ENCODE results near the gene RBM15B. TPM values are rescaled to one million over a fixed set of nuclear protein-coding genes. Genes with fewer than 3 reads are reported as not detected.

Gene RBM15B
- total and polyA plus RNA-seq, 8 donors, result 9.3 to 34.5 (median 16.9) TPM

DNA sequence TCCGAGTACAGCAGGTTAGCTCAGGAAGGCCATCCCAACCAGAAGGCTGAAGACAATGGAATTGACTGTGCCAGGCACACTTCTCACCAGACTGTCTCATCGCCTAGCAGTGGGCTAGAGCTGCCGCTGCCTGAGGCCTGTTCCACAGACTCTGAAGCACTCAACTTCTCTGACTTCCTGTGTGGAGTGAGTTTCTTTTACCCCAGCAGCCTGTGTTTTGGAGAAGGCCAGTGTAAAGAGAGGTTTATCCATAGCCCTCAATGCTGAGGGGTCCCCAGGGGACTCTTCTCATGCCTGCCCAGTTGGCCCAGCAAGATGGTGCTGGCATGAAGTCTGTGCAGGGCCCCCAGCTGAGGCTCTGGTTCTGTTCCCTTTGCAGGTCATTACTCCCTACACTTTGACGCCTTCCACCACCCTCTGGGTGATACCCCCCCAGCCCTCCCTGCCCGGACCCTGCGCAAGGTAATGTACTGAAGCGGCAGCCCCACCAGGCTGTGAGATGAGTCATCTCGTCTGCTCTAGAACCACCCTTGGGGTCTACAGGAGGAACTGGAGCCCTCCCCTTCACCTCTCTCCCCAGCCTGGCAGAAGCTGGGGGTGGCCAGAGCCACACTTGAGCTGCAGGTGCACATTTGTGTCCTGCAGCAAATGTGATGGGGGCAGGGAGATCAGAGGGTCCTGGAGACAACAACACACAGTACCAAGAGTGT lies 11.2 kb upstream of the RBM15B start:
- no peaks in the 10 kb centered on the region for H3K27me3 ChIP-seq
- no peak overlapping the region for H3K4me3 ChIP-seq
- 78 to 85% (median 83%) methylated on average over 7 to 8 of the region's 8 CpGs for WGBS, 5 donors
- no peaks in the 10 kb centered on the region for H3K9me3 ChIP-seq
- TF ChIP-seq POLR2A (IDR thresholded peaks at IDR 0.05) (no peak), POLR2AphosphoS5 (IDR thresholded peaks at IDR 0.05) (no peak), EP300 (IDR thresholded peaks at IDR 0.05) (no peak)
- TF ChIP-seq, protein P1, sequence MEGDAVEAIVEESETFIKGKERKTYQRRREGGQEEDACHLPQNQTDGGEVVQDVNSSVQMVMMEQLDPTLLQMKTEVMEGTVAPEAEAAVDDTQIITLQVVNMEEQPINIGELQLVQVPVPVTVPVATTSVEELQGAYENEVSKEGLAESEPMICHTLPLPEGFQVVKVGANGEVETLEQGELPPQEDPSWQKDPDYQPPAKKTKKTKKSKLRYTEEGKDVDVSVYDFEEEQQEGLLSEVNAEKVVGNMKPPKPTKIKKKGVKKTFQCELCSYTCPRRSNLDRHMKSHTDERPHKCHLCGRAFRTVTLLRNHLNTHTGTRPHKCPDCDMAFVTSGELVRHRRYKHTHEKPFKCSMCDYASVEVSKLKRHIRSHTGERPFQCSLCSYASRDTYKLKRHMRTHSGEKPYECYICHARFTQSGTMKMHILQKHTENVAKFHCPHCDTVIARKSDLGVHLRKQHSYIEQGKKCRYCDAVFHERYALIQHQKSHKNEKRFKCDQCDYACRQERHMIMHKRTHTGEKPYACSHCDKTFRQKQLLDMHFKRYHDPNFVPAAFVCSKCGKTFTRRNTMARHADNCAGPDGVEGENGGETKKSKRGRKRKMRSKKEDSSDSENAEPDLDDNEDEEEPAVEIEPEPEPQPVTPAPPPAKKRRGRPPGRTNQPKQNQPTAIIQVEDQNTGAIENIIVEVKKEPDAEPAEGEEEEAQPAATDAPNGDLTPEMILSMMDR (IDR thresholded peaks at IDR 0.05), result no peak
- H3K27ac ChIP-seq, result no peak overlapping the region
- intact Hi-C loops (cut with DNase I; ENCODE audit: low total_unique reads), result loop anchor here (10.0 kb wide), 1 partner anchor 755 kb away; no protein-coding TSS in a partner anchor
- peaks cover 8 to 16% (median 15%) of the 10 kb centered on the region in 4 donors for H3K4me1 ChIP-seq
- H3K36me3 ChIP-seq, result peaks cover 0 to 4% (median 0%) of the 10 kb centered on the region in 4 donors
- DNase-seq, result no peak

DNA sequence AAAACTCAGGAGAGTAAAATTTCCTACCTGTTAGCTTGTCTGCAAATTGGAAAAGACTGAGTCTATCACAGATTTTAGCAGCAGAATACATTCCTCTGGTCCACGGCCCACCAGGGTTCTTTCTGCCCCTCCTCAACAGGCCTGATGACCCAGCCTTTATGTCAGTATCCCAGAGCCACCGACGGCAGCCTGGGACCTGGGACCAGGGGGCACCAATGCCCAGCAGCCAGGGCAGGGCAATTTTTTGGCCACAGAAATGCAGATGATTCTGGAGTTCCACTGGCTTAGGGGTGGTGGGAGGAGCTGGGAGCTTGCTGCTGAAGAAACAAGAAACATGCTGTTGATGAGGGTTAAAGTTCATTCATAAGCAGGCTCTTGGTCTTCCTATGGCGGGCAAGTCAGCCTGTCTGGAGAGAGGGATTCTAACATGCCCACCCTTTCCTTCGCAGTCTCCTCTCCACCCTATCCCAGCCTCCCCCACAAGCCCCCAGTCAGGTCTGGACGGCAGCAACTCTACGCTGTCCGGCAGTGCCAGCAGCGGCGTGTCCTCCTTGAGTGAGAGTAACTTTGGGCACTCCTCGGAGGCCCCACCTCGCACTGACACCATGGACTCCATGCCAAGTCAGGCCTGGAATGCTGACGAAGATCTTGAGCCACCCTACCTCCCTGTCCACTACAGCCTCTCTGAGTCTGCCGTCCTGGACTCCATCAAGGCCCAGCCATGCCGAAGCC lies 10.3 kb upstream of the RBM15B start:
- no peaks in the 10 kb centered on the region for H3K9me3 ChIP-seq
- intact Hi-C loops (cut with DNase I; ENCODE audit: low total_unique reads), result loop anchor here (10.0 kb wide), 1 partner anchor 756 kb away; no protein-coding TSS in a partner anchor
- no peak for DNase-seq
- H3K4me3 ChIP-seq, result no peak overlapping the region
- H3K36me3 ChIP-seq, result peaks cover 0 to 4% (median 0%) of the 10 kb centered on the region in 4 donors
- 80 to 88% (median 84%) methylated on average over 11 to 15 of the region's 15 CpGs for WGBS, 5 donors
- no peak for TF ChIP-seq POLR2A (IDR thresholded peaks at IDR 0.05)
- TF ChIP-seq, protein P1 (IDR thresholded peaks at IDR 0.05), result no peak
- TF ChIP-seq POLR2AphosphoS5 (IDR thresholded peaks at IDR 0.05), result no peak
- no peak for TF ChIP-seq EP300 (IDR thresholded peaks at IDR 0.05)
- peaks cover 9 to 19% (median 18%) of the 10 kb centered on the region in 4 donors for H3K4me1 ChIP-seq
- no peak overlapping the region for H3K27ac ChIP-seq
- no peaks in the 10 kb centered on the region for H3K27me3 ChIP-seq

DNA sequence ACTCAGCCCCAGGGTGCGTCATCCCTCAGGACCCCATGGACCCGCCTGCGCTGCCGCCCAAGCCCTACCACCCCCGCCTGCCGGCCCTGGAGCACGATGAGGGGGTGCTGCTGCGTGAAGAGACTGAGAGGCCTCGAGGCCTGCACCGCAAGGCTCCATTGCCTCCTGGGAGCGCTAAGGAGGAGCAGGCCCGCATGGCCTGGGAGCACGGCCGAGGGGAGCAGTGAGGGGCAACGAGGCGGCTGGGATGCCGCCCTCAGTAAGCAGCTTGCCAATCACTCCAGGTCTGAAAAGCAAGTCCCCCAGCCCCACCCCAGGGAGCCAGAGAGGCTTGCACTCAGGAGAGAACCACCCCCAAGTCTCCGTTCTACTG lies 9.8 kb upstream of the RBM15B start:
- Histone ChIP-seq H3K27ac (no peak overlapping the region), H3K27me3 (no peaks in the 10 kb centered on the region), H3K36me3 (peaks cover 0 to 4% (median 0%) of the 10 kb centered on the region in 4 donors), H3K4me3 (no peak overlapping the region), H3K4me1 (peaks cover 15 to 25% (median 24%) of the 10 kb centered on the region in 4 donors), H3K9me3 (no peaks in the 10 kb centered on the region)
- no peak for DNase-seq
- 90 to 95% (median 94%) methylated on average over 9 to 18 of the region's 18 CpGs for WGBS, 5 donors
- TF ChIP-seq POLR2A (IDR thresholded peaks at IDR 0.05), result no peak
- TF ChIP-seq EP300 (IDR thresholded peaks at IDR 0.05), result no peak
- no peak for TF ChIP-seq POLR2AphosphoS5 (IDR thresholded peaks at IDR 0.05)
- TF ChIP-seq, protein P1 (IDR thresholded peaks at IDR 0.05), result no peak
- intact Hi-C loops (cut with DNase I; ENCODE audit: low total_unique reads), result loop anchor here (10.0 kb wide), 1 partner anchor 757 kb away; no protein-coding TSS in a partner anchor

DNA sequence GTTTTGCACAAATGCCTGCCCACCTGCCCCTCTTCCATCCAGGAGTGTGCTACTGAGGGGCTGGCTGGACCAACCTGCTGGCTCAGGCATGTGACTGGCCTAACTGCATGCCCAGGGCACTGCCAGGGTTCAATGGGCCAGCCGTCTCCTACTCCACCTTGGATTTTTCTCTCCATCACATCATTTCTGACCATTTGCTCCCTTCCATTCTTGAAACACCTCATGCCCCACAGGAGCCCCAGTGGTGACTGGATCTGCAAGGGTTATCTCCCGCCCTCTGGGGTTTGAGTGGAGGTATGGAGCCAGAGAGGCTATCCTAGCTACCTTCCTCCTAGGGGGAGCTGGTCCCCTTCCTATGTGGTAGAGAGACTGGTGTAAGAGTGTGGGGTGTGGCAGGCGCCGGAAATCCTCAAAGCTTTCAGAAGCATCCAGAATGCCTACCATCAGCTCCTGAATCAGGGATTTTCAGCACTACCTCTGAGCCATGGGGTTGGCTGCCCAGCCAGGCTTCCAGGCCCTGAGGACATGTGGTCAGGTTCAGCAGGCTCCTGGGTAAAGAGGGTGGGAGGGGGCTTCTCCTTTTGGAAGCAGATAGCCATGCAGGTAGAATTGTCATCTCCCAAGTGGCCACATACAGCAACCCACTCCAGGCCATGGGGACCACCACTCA lies 8.9 kb upstream of the RBM15B start:
- Histone ChIP-seq H3K4me3 (no peak overlapping the region), H3K27me3 (no peaks in the 10 kb centered on the region), H3K36me3 (no peaks in the 10 kb centered on the region), H3K4me1 (peaks cover 24 to 34% (median 32%) of the 10 kb centered on the region in 4 donors), H3K27ac (no peak overlapping the region), H3K9me3 (no peaks in the 10 kb centered on the region)
- intact Hi-C loops (cut with DNase I; ENCODE audit: low total_unique reads), result loop anchor here (10.0 kb wide), 1 partner anchor 757 kb away; no protein-coding TSS in a partner anchor
- DNase-seq, result no peak
- WGBS, 5 donors, result 94 to 96% (median 95%) methylated on average over 4 of the region's 4 CpGs
- TF ChIP-seq POLR2AphosphoS5 (IDR thresholded peaks at IDR 0.05) (no peak), EP300 (IDR thresholded peaks at IDR 0.05) (no peak), POLR2A (IDR thresholded peaks at IDR 0.05) (no peak)
- TF ChIP-seq, protein P1 (IDR thresholded peaks at IDR 0.05), result no peak

All from stomach (tissue), 9 donors.